ENCODE data around the gene OR1N1.

DNA sequence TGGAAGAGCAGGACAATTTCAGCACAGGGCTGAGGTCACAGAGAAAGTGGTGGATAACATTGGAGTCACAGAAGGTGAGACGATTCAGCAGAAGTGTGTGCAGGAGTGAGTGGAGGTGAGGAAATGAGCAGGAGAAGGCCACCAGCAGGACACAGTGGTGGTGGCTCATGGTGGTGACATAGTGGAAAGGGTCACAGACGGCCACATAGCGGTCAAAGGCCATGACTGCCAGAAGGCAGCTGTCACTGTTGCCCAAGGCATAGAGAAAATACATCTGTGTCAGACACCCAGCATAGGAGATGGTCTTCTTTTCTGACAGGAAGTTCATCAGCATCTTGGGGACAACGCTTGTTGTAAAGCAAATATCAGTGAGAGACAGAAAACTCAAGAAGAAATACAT is 40.8 kb upstream of the OR1N1 start:
- TF ChIP-seq, protein P1, sequence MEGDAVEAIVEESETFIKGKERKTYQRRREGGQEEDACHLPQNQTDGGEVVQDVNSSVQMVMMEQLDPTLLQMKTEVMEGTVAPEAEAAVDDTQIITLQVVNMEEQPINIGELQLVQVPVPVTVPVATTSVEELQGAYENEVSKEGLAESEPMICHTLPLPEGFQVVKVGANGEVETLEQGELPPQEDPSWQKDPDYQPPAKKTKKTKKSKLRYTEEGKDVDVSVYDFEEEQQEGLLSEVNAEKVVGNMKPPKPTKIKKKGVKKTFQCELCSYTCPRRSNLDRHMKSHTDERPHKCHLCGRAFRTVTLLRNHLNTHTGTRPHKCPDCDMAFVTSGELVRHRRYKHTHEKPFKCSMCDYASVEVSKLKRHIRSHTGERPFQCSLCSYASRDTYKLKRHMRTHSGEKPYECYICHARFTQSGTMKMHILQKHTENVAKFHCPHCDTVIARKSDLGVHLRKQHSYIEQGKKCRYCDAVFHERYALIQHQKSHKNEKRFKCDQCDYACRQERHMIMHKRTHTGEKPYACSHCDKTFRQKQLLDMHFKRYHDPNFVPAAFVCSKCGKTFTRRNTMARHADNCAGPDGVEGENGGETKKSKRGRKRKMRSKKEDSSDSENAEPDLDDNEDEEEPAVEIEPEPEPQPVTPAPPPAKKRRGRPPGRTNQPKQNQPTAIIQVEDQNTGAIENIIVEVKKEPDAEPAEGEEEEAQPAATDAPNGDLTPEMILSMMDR (IDR thresholded peaks at IDR 0.05; ENCODE audit: low read length), result no peak
- no peak for TF ChIP-seq EZH2 (IDR thresholded peaks at IDR 0.05; ENCODE audit: borderline replicate concordance, low read length)
